Measurements from ENCODE around the gene HOMER2. TPM values are rescaled to one million over a fixed set of nuclear protein-coding genes. Genes with fewer than 3 reads are reported as not detected.

HOMER2 gene
- total and polyA plus RNA-seq, 9 of the 15 experiments (the other 6 are each of a cell fraction or from before 2014, with no cell fraction given), result 0.13 to 0.47 (median 0.29) TPM; not detected in 1

- TF ChIP-seq NKRF (IDR thresholded peaks at IDR 0.05; ENCODE audit: borderline replicate concordance) (no peak), NCOR1 (IDR thresholded peaks at IDR 0.05) (no peak), CREB3L1 (IDR thresholded peaks at IDR 0.05; ENCODE audit: borderline replicate concordance, low read depth) (no peak), ATF1 (CRISPR knock-in tag; IDR thresholded peaks at IDR 0.05) (no peak), ATF1 (tag; IDR thresholded peaks at IDR 0.05) (0 out of 2 replicates have a peak, but pooled peaks have one; percentile 22), ZBTB34 (CRISPR knock-in tag; IDR thresholded peaks at IDR 0.05) (no peak), CREM (IDR thresholded peaks at IDR 0.05; ENCODE audit: low read depth) (peak; percentile 27; the same call in 1 of the 2 replicates), GTF2B (IDR thresholded peaks at IDR 0.05; ENCODE audit: extremely low read depth, insufficient read length) (no peak), AFF1 (IDR thresholded peaks at IDR 0.05; ENCODE audit: low read depth in 1 of 2, partially characterized antibody in 2 of 2) (no peak), THAP12 (CRISPR knock-in tag; IDR thresholded peaks at IDR 0.05) (no peak), U2AF1 (optimal IDR thresholded peaks at IDR 0.05; ENCODE audit: low read depth, low read length) (no peak), OTX1 (CRISPR knock-in tag; IDR thresholded peaks at IDR 0.05) (no peak), ARHGAP35 (IDR thresholded peaks at IDR 0.05; ENCODE audit: partially characterized antibody) (no peak)
Observed at GRCh38 chr15:82921242-82921641, 31.3 kb downstream of the HOMER2 start (continued).

Data from K562 (cell line).